OCI-LY7 (cell line): ENCODE measurements around the gene ANTKMT. TPM values are rescaled to one million over a fixed set of nuclear protein-coding genes. Genes with fewer than 3 reads are reported as not detected.

ENCODE experiments used
- BruUV-seq: library from RNA; stranded (reverse); fragments of 400-500 nt; replicated peaks from 2 replicates; lab custom pipeline; 2021; lab: Mats Ljungman, UMichigan
- CTCF ChIA-PET: fragments of 300-600 bp; sonication (Branson Sonifier 250); formaldehyde crosslinking; loops from one replicate; lab custom pipeline; 2022; ENCODE audit warnings: antibody characterized with exemption; ENCODE audit not compliant: unreplicated experiment; lab: Charles Lee
- POLR2A ChIA-PET: fragments of 300-600 bp; sonication (Branson Sonifier 250); formaldehyde crosslinking; loops from one replicate; lab custom pipeline; 2022; ENCODE audit warnings: antibody characterized with exemption; lab: Charles Lee
- DNase-seq: peaks from one replicate; pipeline ENCODE4 v3.0.0-alpha.2; 2015; ENCODE audit warnings: low spot score
- H2AFZ ChIP-seq: fragments of 200-600 bp; sonication (generic), shearing (Covaris generic); 2 replicates; pipeline ENCODE4 v1.6.1; 2014; ENCODE audit warnings: mild to moderate bottlenecking, antibody characterized with exemption, low read length, moderate library complexity
- H3K27ac ChIP-seq: fragments of 200-600 bp; sonication (generic); 2 replicates; pipeline ENCODE4 v1.5.1; 2014; ENCODE audit warnings: mixed run types, low read depth, mild to moderate bottlenecking, moderate library complexity, low read length, inconsistent platforms; ENCODE audit not compliant: poor library complexity, severe bottlenecking
- H3K36me3 ChIP-seq: fragments of 200-600 bp; sonication (generic); 2 replicates; pipeline ENCODE4 v1.6.1; 2014; ENCODE audit warnings: mild to moderate bottlenecking, antibody characterized with exemption, low read length, moderate library complexity, mixed read lengths; ENCODE audit not compliant: insufficient read depth
- H3K4me1 ChIP-seq: fragments of 200-600 bp; sonication (generic); 2 replicates; pipeline ENCODE4 v1.5.1; 2014; ENCODE audit warnings: mild to moderate bottlenecking, low read length; ENCODE audit not compliant: insufficient read depth, poor library complexity, severe bottlenecking
- H3K4me2 ChIP-seq: fragments of 200-600 bp; sonication (generic); 2 replicates; pipeline ENCODE4 v1.6.1; 2014; ENCODE audit warnings: mild to moderate bottlenecking, low read length
- H3K4me3 ChIP-seq: fragments of 200-600 bp; sonication (generic); 2 replicates; pipeline ENCODE4 v1.5.1; 2014; ENCODE audit warnings: mild to moderate bottlenecking, low read depth, low read length; ENCODE audit not compliant: poor library complexity, severe bottlenecking
- H3K79me2 ChIP-seq: fragments of 200-600 bp; sonication (generic); 2 replicates; pipeline ENCODE4 v1.6.1; 2016; ENCODE audit warnings: low read depth, mild to moderate bottlenecking, low read length, moderate library complexity, mixed read lengths; ENCODE audit not compliant: insufficient read depth
- H3K9me2 ChIP-seq: fragments of 200-600 bp; sonication (generic); 2 replicates; pipeline ENCODE4 v1.6.1; 2016; ENCODE audit warnings: mild to moderate bottlenecking, low read length, mixed read lengths; ENCODE audit not compliant: insufficient read depth
- H3K9me3 ChIP-seq: fragments of 200-600 bp; sonication (generic); 2 replicates; pipeline ENCODE4 v1.6.1; 2014; ENCODE audit warnings: mild to moderate bottlenecking, mixed run types, low read length, mixed read lengths
- H4K20me1 ChIP-seq: fragments of 200-600 bp; sonication (generic); 2 replicates; pipeline ENCODE4 v1.6.1; 2014; ENCODE audit warnings: mild to moderate bottlenecking, antibody characterized with exemption, low read length, moderate library complexity, mixed read lengths; ENCODE audit not compliant: insufficient read depth
- EZH2phosphoT487 ChIP-seq: fragments of 200-600 bp; sonication (generic); IDR thresholded peaks from 2 replicates; pipeline ENCODE4 v1.6.1; 2018; ENCODE audit warnings: low read depth, borderline replicate concordance, mild to moderate bottlenecking, mixed run types, antibody characterized with exemption, low read length, moderate library complexity, mixed read lengths
- intact Hi-C: fragments of 100-400 bp; cut with micrococcal nuclease; formaldehyde crosslinking; loops from one replicate; pipeline ENCODE4 v1.10.0; 2022; ENCODE audit not compliant: unreplicated experiment
- total RNA-seq, 2 experiments: library from RNA; depleted of rRNA in 1 of 2; stranded (reverse); fragments of >200 nt in 1 of 2; shearing (Covaris generic) in 1 of 2; gene quantifications; 2 replicates each; pipeline ENCODE4 v1.2.3, GENCODE V29; 2014 to 2022
- TF ChIP-seq, protein P1 (sequence below): fragments of 200-600 bp; sonication (generic); conservative IDR thresholded peaks from 2 replicates; pipeline ENCODE4 v1.5.1; 2014; ENCODE audit warnings: mild to moderate bottlenecking, antibody characterized with exemption, low read length, moderate library complexity, mixed read lengths

Gene ANTKMT
- total RNA-seq, 2 experiments from 2014 or later, result 46.5 to 51.3 TPM

DNA sequence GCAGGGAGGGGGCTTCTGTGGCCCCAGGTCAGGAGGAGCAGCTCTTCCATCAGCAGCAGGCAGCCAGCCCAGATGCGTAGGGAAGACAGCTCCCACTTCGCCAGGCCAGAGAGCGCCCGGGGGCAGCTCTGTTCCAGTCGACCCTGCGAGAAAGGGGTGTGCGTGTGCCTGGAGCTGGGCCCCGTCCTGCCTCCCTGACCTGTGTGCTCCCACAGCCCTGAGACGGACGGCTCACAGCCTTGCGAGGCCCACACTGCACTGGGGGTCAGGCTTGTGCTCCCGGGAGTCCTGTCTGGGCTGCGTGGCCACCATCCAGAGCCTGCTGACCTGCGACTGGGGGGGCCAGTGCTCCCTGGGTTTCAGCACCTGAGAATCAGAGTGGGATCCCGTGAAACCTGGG lies 39.1 kb downstream of the ANTKMT start:
- Histone ChIP-seq H3K4me3 (no peak overlapping the region), H3K4me2 (no peak overlapping the region), H3K36me3 (no peaks in the 10 kb centered on the region), H4K20me1 (no peaks in the 10 kb centered on the region), H3K4me1 (no peaks in the 10 kb centered on the region), H2AFZ (no peak overlapping the region), H3K9me2 (no peaks in the 10 kb centered on the region), H3K9me3 (no peaks in the 10 kb centered on the region), H3K79me2 (no peaks in the 10 kb centered on the region), H3K27ac (no peak overlapping the region)
- ChIA-PET POLR2A (no interaction called here), CTCF (no interaction called here)
- no peak for DNase-seq
- intact Hi-C loops, result no loop called here
- no peak for TF ChIP-seq EZH2phosphoT487
- TF ChIP-seq, protein P1, sequence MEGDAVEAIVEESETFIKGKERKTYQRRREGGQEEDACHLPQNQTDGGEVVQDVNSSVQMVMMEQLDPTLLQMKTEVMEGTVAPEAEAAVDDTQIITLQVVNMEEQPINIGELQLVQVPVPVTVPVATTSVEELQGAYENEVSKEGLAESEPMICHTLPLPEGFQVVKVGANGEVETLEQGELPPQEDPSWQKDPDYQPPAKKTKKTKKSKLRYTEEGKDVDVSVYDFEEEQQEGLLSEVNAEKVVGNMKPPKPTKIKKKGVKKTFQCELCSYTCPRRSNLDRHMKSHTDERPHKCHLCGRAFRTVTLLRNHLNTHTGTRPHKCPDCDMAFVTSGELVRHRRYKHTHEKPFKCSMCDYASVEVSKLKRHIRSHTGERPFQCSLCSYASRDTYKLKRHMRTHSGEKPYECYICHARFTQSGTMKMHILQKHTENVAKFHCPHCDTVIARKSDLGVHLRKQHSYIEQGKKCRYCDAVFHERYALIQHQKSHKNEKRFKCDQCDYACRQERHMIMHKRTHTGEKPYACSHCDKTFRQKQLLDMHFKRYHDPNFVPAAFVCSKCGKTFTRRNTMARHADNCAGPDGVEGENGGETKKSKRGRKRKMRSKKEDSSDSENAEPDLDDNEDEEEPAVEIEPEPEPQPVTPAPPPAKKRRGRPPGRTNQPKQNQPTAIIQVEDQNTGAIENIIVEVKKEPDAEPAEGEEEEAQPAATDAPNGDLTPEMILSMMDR, result no peak
- no TSS peak for BruUV-seq

DNA sequence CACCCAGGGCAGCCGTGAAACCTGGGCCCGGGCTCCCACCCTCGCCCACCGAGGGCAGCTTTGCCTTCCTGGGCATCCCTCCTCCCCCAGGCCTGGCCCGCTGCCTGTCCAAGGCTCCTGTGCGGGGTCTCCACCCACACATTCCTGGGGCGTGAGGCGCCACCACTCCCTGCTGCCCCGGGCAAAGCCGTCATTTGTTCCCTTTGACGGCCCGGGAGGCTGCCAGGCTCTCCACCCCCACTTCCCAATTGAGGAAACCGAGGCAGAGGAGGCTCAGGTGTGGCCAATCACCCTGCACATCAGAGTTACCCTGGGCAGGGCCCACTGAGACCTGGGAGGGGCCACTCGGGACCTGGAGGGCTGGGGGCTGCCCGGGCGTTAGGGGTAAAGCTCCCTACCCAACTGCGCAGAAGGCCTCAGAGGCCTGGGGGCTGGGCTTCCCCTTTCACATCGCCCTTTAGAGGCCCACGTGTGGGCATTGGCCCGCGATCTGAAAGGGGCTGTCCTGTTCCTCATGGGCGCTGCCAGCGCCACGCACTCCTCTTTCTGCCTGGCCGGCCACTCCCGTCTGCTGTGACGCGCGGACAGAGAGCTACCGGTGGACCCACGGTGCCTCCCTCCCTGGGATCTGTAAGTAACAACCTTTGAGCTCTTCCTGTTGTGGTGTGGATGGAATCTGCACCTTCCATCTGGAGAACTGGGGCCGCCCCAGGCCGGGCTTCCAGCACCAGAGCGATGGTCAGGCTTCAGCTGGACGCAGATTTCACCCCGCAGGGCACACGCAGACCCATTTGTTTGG lies 39.8 kb downstream of the ANTKMT start, which contains the start of gene MSLN:
TSS of gene MSLN (plus strand) at position 190 of the 799 bp plus-strand sequence. CDS start 1,947 bp downstream, outside the sequence.
- H3K9me3 ChIP-seq, result no peaks in the 10 kb centered on the region
- H3K79me2 ChIP-seq, result no peaks in the 10 kb centered on the region
- CTCF ChIA-PET, result no interaction called here
- no peaks in the 10 kb centered on the region for H3K4me1 ChIP-seq
- no peaks in the 10 kb centered on the region for H3K9me2 ChIP-seq
- H3K4me2 ChIP-seq, result no peak within 1 kb of the TSS
- H3K27ac ChIP-seq, result no peak within 1 kb of the TSS
- TF ChIP-seq EZH2phosphoT487, result no peak
- TF ChIP-seq, protein P1, result no peak
- intact Hi-C loops, result no loop called here
- POLR2A ChIA-PET, result no interaction called here
- no peaks in the 10 kb centered on the region for H4K20me1 ChIP-seq
- H3K4me3 ChIP-seq, result no peak within 1 kb of the TSS
- no TSS peak for BruUV-seq
- no peaks in the 10 kb centered on the region for H3K36me3 ChIP-seq
- H2AFZ ChIP-seq, result no peak within 1 kb of the TSS
- DNase-seq, result no peak
